Myocyte (in vitro differentiated cells): Measurements from ENCODE around the gene HSF2BP. TPM values are rescaled to one million over a fixed set of nuclear protein-coding genes. Genes with fewer than 3 reads are reported as not detected.
"Not testable (repeated sequence)": the region's sequence is repeated elsewhere in the genome, so short reads cannot be mapped to it uniquely, and the experiment has no call there.

Source experiments
- DNase-seq: peaks from one replicate; pipeline ENCODE4 v3.0.0-alpha.2; 2012; ENCODE audit warnings: low read depth
- total RNA-seq: library from RNA; depleted of rRNA; stranded (reverse); fragments of >200 nt; gene quantifications from 2 replicates; pipeline ENCODE4 v1.2.3, GENCODE V29; 2014

Gene HSF2BP
- total RNA-seq, 1 donor from 2014 or later = 2.3 TPM

DNA sequence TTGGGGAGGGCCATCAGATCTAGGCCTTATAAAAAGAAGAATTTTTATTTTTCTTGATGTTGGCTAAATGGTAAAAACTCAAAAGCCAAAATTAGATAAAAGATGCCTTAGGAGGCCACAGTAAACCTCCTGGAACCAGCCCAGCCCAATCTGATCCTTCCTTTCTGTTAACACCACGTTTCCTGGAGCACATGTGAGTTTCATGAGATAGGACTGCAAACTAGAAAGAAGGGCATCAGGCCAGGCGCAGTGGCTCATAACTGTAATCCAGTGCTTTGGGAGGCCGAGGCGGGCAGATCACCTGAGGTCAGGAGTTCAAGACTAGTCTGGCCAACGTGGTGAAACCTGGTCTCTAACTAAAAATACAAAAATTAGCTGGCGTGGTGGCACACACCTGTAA, 6.7 kb downstream of the HSF2BP start:
- no peak for DNase-seq

DNA sequence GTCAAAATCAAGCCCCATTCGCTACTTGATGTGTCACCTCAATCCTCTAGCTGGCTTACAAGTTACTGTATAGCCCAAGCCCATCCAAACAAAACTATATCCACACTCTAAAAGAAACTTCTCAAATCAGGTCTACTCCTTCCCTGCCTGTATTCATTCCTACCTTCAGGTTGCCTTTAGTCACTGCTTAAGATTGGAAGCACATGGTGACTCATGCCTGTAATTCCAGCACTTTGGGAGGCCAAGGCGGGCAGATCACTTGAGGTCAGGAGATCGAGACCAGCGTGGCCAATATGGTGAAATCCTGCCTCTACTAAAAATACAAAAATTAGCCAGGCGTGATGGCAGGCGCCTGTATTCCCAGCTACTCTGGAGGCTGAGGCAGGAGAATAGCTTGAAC, 7.4 kb downstream of the HSF2BP start:
- not testable (repeated sequence) for DNase-seq

DNA sequence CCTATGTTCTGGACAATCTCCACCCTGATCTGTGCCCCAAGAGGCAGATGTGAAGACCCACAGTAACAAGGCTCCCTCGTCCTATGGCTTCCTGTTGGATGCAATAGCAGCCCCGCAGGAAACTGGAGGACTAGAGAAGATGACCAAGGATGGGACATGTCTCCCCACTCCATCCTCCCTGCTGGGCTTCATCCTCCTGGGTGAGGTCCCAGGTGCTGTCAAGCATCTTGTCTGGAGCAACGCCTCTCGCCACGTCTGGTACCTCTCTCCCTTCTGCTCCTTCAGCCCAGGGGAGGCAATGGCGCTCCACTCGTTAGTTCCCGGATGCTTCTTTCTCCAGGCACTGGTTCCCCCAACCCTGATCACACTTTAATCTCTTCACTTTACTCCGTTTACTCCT, 11.1 kb downstream of the HSF2BP start:
- DNase-seq = no peak

DNA sequence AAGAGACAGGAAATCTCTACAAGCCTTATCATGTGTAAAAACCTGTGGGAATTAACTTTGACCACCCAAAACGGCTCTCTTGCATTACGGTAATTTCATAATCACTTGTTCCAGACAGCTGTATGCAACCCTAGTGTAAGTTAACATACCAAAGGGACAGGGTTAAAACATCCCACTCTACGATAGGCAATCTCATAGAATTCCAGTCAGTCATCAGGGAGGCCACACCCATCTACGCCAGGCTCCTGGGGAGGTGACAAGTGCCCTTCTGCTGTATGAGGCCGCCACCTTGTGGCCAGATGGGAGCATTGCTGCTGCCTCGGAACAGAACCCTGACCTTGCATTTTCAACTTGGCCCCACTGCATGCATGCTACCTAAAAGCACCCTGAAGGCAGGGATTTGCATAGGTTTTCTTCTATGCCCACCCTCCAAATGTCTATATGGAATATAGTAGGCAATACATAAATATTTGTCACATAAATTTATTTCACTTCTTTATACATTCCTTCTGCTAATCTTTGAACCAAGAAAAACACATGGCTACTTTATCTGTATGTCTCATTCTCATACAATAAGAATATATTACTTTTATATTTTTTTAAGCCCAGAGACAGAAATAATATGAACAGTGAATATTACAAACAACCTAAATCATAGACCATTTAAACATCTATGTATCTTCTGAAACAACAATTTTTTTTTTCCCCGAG, 12.6 kb downstream of the HSF2BP start:
- peak; percentile 92 for DNase-seq

DNA sequence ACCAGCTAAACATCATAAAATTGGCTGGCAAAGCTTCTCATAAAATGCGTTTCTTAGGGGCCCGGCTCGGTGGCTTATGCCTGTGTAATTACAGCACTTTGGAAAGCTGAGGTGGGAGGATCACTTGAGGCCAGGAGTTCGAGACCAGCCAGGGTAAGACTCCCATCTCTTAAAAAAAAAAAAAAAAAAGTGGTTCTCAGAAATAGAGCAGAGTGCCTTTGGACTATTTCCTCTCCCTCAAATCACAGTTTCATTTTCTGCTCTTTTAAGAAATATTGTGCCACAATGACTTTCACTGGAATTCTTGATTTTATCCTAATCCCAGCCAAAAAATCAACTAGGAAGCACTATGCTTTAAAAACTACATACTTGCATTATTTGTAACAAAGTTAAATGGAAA, 13.3 kb downstream of the HSF2BP start:
- no peak for DNase-seq

DNA sequence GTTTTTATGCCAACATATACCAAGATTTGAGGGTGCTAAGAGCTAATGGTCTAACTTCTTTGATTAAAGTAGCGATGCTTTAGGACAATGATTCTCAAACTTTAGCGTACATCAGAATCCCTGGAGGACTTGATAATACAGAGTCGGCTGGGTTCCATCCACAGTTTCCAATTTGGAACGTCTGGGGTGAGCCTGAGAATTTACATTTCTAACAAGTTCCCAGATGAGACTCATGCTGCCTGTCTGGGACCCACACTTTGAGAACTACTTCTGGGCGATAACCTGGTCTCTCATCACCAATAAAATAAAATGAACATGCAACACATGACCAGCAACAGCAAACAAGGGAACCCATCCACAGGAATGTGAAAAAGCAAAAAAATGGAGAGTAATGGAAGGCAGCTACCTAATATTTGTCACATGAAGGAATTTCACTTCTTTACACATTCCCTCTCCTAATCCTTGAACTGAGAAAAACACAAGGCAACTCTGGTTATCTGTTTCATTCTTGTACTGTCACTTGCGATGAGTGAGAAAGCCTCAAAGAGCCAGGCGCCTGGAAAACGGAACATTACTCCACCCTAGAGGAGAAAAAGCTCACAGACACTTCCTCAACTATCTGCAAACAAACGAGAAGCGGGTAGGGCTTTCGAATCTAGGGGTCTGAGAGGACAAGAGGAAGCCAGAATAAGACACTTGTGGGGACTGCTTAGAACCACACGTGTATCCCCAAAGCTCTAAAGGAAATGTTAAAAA, 14.0 kb downstream of the HSF2BP start:
- DNase-seq = peak; percentile 93

DNA sequence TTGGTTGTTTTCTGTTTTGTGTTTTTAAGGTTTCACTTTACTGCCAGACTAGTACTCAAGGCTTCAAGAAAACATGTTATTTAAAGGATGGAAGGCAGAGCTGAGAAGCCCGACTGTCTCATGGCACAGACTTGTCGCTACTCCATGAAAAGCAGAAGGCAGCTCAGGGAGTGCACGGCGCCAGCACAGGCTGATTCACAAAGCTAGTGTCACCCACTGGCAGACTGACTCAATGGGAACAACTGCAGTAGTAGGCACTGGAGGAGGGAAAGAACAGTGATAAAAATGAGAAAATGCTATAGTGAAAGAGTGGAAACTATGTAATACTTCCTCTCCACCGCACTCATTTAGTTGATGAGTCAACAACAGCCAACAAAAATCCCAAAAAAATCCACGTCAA, 14.7 kb downstream of the HSF2BP start:
- peak; percentile 85 for DNase-seq

DNA sequence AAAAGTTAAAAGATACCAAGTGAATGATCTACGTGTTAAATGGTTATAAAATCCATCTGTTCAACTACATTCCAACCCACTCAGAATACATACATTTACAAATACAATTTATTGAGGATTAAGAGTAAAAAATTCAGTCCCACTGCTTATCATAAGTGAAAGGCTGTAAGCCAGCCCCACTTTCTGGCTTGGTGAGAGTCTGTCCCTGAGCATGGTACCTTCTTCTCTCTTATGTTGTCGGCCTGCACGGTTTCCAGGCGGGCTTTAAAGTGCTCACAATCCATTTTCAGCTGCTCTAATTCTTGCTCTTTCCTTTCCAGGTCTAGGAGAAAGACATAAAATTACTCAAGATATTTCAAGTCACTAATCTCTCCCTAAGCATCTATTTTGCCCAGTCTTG, 15.2 kb downstream of the HSF2BP start:
- peak; percentile 30 for DNase-seq

DNA sequence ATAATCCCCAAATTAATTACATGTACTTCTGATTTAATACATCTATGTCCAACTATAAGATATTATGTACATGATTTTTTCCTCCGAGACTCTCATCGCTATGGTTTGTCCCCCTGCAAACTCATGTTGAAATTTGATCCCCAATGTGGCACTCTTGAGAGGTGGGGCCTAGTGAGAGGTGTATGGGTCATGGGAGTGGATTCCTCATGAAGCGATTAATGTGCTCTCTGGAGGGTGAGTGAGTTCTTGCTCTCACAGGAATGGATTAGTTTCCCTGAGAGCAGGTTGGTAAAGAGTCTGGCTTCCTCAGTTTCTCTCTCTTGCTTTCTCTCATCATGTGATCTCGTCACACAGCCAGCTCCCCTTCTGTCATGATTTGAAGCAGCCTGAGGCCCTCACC, 16.1 kb downstream of the HSF2BP start:
- no peak for DNase-seq

DNA sequence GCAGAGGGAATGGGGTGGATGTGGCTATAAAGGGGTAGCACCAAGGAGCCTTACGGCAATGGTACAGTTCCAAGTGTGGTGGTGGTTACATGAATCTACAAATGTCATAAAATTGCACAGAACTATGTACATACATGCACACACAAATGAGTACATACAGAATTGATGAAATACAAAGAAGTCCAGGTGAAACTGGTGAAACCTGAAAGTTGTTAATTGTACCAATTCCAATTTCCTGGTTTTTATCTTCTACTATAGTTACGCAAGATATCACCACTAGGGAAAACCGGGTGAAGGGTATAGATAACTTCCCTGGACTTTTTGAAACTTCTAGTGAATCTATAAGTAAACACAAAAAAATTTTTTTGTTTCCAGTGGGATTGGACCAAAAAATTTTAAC, 18.9 kb downstream of the HSF2BP start:
- no peak for DNase-seq

DNA sequence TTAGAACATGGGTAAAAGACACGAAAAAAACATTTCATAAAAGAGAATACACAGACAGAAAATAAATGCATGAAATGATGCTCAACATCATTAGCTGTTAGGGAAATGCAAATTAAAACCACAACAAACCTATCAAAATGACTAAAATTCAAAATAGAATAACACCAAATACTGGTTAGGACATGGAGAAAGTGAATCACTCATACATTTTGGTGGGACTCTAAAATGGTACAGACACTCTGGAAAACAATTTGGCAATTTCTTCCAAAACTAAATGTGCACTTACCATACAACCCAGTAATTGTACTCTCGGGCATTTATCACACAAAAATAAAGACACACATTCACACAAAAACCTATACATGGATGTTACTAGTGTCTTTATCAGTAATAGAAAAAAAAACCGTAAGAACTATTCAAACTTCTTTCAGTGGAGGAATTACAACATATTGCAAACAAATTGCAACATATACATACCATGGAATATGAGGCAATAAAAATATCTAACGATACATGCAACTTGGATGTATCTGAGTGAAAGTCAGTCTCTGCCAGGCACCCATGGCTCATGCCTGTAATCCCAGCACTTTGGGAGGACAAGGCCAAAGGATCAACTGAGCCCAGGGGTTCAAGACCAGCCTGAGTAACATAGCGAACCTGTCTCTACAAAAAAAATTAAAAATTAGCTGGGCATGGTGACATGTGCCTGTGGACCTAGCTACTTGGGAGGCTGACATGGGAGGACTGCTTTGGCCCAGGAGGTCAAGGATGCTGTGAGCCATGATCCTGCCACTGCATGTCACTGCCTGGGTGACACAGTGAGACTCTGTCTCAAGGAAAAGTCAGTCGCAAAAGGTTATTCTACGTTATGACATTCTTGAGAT, 19.6 kb downstream of the HSF2BP start:
- no peak for DNase-seq

DNA sequence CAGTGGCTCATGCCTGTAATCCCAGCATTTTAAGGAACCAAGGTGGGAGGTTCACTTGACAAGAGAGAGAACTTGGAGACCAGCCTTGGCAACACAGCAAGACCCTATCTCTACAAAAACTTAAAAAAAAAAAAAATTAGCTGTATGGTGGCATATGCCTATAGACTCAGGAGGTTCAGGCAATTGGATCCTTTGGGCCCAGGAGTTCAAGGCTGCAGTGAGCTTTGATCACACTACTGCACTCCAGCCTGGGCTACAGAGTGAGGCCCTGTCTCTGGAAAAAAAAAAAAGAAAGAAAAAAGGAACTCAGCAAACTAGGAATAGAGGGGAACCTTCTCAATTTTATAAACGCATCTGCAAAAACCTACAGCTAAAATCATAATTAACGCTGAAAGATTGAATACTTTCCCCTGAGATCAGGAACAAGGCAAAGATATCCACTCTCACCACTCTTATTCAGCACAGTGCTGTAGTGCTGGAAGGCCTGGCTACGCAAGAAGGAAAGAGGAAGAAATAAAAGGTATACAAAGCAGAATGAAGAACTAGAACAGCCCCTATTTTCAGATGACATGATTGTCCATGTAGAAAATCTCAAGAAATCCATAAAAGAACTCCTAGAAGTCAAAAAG, 21.6 kb downstream of the HSF2BP start:
- no peak for DNase-seq

DNA sequence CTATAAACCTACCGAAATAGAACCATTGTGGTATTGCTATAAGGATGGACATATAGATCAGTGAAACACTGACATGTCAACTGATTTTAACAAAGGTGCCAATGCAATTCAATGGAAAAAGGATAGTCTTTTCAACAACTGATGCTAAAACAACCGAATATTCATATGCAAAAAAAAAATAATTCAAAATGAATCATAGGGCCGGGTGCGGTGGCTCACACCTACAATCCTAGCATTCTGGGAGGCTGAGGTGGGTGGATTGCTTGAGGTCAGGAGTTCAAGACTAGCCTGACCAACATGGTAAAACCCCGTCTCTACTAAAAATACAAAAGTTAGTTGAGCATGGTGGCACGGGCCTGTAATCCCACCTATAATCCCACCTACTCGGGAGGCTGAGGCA, 23.9 kb downstream of the HSF2BP start:
- no peak for DNase-seq

DNA sequence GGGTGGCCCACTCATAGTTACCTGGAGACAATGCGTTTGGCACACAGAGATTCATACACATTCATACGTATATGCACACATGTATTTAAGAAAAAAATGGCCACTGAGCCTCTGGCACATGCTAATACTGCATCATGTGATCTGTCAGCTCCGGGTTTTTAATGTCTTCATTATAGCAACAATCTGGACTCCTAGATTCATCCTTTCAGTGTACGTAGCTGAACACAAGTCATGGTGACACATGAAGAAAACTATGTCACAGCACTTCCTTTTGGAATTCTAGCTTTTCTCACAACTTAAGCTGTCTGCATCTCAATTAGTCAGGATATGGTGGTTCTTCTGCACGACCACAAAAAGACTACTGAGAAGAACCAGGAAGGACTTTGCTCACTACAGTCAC, 24.7 kb downstream of the HSF2BP start:
- peak; percentile 24 for DNase-seq

DNA sequence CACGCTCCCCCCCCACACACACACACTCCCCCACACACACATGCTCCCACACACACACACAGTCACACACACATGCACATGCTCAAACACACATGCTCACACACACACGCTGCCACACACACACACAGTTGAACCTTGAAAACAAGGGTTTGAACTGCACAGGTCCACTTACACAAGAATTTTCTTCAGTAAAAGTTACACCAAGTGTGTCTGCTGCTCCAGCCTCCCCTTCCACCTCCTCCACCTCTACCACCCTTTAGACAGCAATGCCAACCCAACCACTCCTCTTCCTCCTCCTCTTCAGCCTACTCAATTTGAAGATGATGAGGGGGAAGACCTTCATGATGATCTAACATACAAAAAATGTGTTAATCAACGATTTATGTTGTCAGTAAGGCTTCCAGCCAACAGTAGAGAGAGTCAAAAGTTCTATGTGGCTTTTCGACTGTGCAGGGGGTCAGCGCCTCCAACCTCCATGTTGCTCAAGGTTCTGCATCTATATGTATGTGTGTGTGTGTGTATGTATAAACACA, 26.8 kb downstream of the HSF2BP start:
- DNase-seq = no peak

DNA sequence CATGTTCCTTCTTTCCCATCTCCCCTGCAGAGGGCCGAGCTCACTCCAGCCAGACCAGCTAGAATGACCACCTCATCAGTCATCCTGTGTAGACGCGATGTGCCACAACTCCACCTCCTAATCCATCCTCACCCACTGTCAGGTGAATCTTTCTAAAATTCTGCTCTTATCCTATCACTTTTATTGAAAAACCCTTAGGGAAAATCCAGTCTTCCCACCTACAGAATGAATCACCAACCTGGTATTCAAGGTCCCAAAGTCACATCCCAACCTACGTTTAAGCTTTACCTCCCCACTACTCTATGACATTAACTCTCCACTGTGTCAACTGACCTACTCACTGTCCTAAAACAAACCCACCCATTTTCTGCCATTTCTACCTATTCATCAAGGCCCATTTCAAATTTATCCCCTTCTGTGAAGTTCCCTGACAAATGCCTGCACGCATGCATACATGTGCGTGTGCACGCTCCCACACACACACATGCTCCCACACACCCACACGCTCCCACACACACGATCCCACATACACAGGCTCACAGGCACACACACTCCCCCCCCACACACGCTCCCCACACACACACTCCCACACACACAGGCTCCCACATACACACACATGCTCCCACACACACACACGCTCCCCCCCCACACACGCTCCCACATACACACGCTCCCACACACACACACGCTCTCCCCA, 27.7 kb downstream of the HSF2BP start:
- DNase-seq = no peak

DNA sequence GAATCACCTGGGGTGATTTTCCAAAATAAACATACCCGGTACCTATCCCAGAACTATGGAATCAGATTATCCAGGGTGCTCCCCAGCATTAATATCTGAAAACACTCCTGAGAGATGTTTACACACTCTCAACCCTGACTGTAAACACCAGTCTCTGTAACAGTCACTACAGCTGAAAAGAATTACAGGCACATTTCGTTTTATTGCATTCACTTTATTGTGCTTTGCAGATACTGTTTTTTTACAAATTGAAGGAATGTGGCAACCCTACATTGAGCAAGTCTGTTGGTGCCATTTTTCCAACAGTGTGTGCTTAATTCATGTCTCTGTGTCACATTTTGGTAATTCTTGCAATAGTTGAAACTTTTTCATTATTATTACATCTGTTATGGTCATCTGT, 31.8 kb downstream of the HSF2BP start:
- DNase-seq = no peak

DNA sequence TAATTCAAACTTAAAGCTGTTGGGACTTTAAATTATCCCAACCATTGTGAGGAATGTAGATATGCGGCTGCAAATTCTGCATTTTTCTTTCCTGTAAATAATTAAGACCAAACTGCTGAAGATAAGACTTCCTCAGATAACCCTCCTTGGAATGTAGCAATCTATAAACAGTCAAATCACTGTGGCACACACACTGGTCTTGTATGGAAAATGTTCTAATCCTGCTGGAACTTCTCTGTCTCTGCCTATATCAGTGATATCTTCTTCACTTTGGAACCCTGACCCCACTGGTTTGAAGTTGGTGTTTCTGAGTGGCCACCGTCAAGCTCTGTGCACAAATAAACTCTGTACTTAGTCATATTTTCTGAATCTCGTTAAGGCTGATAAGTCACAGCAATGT, 32.9 kb downstream of the HSF2BP start:
- no peak for DNase-seq

DNA sequence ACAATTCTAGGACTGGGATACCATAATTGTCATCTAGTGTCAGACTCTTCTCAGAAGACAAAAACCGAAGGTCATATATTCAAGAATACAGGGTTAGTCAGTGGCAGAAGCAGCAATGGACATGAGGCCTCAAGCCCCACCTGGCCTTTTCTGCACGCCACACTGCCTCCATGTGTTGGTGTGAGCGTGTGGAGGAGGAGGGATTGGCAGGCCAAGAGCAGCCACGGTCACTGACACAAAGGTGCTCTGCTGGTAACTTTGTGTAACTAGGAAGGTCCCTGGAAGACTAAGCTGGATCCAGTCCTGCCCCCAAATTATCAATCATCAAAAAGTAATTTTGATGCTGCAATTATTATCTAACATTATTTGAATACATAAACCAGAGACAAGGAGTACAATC, 34.9 kb downstream of the HSF2BP start:
- no peak for DNase-seq

DNA sequence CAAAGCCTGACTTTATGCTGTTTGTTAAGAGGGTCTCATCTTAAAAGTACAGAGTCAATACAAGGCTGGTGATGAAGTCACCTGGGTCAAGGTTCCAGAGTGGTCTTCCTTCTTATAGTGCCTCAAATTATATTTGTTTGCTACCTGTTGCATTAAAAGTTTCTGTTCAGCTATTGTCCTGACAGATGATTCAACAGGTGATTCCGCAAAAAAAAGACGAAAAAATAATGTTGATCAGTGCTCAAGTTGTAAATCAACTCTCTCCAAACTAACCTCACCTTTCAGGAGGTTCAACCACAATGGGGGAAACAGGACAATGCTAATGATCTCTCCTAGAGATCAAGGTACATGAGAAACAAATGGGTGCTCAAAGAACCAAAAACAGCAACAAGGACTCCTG, 35.7 kb downstream of the HSF2BP start:
- no peak for DNase-seq

DNA sequence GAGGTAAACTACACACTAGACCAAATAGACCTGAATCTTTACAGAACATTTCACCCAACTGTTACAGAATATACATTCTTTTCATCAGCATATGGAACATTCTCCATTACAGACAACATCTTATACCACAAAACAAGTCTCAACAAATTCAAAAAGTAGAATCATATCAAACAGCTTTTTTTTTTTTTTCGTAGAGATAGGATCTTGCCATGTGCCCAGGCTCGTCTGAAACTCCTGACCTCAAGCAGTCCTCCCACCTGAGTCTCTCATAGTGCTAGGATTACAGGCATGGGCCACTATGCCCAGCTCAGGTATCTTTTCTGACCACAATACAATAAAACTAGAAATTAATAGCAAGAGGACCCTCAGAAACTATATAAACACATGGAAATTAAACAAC, 36.5 kb downstream of the HSF2BP start:
- DNase-seq = no peak
